22Rv1 (cell line): ENCODE results near the gene PHF24.
"Not testable (repeated sequence)": the region's sequence is repeated elsewhere in the genome, so short reads cannot be mapped to it uniquely, and the experiment has no call there.

Experiments used
- ZFX ChIP-seq: fragments of 450-650 bp; IDR thresholded peaks from 2 replicates; pipeline ENCODE4 v1.6.1; 2017; ENCODE audit warnings: antibody characterized with exemption, borderline replicate concordance
- TF ChIP-seq, protein P1 (sequence below): fragments of 450-650 bp; IDR thresholded peaks from 2 replicates; pipeline ENCODE4 v1.5.1; 2017; ENCODE audit warnings: mild to moderate bottlenecking

DNA sequence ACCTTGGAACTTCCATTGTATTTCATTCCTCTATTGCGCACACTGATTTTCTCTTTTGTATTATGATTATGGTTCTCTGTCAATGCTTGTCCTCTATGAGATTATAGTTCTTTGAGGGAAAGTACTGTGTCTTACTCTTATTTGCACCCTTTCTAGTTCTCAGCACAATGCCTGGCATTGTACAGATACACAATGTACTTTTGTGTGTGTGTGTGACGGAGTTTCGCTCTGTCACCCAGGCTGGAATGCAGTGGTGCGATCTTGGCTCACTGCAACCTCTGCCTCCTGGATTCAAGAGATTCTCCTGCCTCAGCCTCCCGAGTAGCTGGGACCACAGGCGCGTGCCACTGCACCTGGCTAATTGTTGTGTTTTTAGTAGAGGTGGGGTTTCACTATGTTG, 2.0 kb upstream of the PHF24 start:
- TF ChIP-seq, protein P1, sequence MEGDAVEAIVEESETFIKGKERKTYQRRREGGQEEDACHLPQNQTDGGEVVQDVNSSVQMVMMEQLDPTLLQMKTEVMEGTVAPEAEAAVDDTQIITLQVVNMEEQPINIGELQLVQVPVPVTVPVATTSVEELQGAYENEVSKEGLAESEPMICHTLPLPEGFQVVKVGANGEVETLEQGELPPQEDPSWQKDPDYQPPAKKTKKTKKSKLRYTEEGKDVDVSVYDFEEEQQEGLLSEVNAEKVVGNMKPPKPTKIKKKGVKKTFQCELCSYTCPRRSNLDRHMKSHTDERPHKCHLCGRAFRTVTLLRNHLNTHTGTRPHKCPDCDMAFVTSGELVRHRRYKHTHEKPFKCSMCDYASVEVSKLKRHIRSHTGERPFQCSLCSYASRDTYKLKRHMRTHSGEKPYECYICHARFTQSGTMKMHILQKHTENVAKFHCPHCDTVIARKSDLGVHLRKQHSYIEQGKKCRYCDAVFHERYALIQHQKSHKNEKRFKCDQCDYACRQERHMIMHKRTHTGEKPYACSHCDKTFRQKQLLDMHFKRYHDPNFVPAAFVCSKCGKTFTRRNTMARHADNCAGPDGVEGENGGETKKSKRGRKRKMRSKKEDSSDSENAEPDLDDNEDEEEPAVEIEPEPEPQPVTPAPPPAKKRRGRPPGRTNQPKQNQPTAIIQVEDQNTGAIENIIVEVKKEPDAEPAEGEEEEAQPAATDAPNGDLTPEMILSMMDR: not testable (repeated sequence)
- TF ChIP-seq ZFX: not testable (repeated sequence)
